ENCODE results near the gene DENND4A.

DNA sequence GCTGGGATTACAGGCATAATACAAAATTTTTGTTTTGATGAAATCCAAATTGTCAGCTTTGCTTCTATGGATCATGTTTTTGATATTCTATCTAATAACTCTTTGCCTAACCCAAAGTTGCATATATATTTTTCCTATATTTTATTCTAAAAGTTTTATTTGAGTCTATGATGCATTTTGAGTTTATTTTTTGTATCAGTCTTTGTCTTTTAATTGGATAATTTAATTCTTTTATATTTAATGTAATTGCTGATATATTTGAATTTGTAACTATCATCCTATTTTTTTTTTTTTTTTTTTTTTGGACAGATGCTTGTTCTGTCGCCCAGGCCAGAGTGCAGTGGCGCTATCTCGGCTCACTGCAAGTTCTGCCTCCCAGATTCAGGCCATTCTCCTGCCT is 19.7 kb upstream of the DENND4A start:
- TF ChIP-seq POLR2A (IDR thresholded peaks at IDR 0.05; ENCODE audit: low read depth, low read length) (no peak), POLR2AphosphoS5 (IDR thresholded peaks at IDR 0.05; ENCODE audit: low read depth, low read length) (no peak)

Measured in GM12892 (cell line).